HEK293 (cell line): ENCODE results near the gene OR10P1.

Experiments
- CTCF ChIA-PET: fragments of 350-600 bp; formaldehyde crosslinking; extraction: SDS; loops from one replicate; lab custom pipeline; 2021; ENCODE audit warnings: antibody characterized with exemption; lab: Yijun Ruan, JAX
- POLR2A ChIA-PET: fragments of 300-600 bp; formaldehyde crosslinking; extraction: SDS; loops from one replicate; lab custom pipeline; 2020; ENCODE audit warnings: antibody characterized with exemption, inconsistent platforms; lab: Yijun Ruan, JAX
- H3K27ac ChIP-seq: fragments of 200-500 bp; sonication (Bioruptor generic); 2 replicates; pipeline ENCODE4 v1.5.1; 2014; ENCODE audit warnings: low read depth, low read length, control low read depth, inconsistent platforms; ENCODE audit errors: extremely low read depth
- H3K36me3 ChIP-seq, 2 experiments: fragments of 200-500 bp in 1 of 2; sonication (Bioruptor generic) in 1 of 2; 1 replicate in 1 of 2; 2 replicates in 1 of 2; pipeline ENCODE4 v1.5.1; 2014 to 2017; ENCODE audit warnings: inconsistent platforms in 2 of 2, low read length in 2 of 2; ENCODE audit not compliant: control insufficient read depth in 2 of 2, insufficient read depth in 1 of 2
- H3K4me1 ChIP-seq: fragments of 200-500 bp; sonication (Bioruptor generic); 2 replicates; pipeline ENCODE4 v1.5.1; 2014; ENCODE audit warnings: mild to moderate bottlenecking, low read length, inconsistent platforms; ENCODE audit not compliant: control insufficient read depth, insufficient read depth
- H3K4me3 ChIP-seq: 2 replicates; pipeline ENCODE4 v1.5.1; 2011; ENCODE audit warnings: low read depth, mild to moderate bottlenecking, control low read depth, low read length, moderate library complexity
- H3K9me3 ChIP-seq: fragments of 200-500 bp; sonication (Bioruptor generic); 2 replicates; pipeline ENCODE4 v1.5.1; 2014; ENCODE audit warnings: low read depth, low read length, inconsistent platforms; ENCODE audit not compliant: control insufficient read depth, insufficient read depth
- GLIS1 ChIP-seq: fragments of 450-650 bp; formaldehyde crosslinking; IDR thresholded peaks from 2 replicates; pipeline ENCODE4 v1.5.1; 2016; ENCODE audit warnings: missing biosample characterization, missing genetic modification characterization
- KLF7 ChIP-seq: fragments of 450-650 bp; formaldehyde crosslinking; IDR thresholded peaks from 2 replicates; pipeline ENCODE4 v1.5.1; 2016; ENCODE audit warnings: missing biosample characterization, missing genetic modification characterization, borderline replicate concordance
- MEIS1 ChIP-seq: sonication (generic); formaldehyde crosslinking; IDR thresholded peaks from 2 replicates; pipeline ENCODE4 v1.8.1; 2022; ENCODE audit warnings: missing genetic modification reagents, mild to moderate bottlenecking, borderline replicate concordance
- PRDM6 ChIP-seq: fragments of 450-650 bp; formaldehyde crosslinking; IDR thresholded peaks from 2 replicates; pipeline ENCODE4 v1.5.1; 2017; ENCODE audit warnings: missing biosample characterization, missing genetic modification characterization
- REST ChIP-seq: fragments of 450-650 bp; formaldehyde crosslinking; IDR thresholded peaks from 2 replicates; pipeline ENCODE4 v1.5.1; 2016; ENCODE audit warnings: missing biosample characterization, missing genetic modification characterization
- SCRT1 ChIP-seq: fragments of 450-650 bp; formaldehyde crosslinking; IDR thresholded peaks from 2 replicates; pipeline ENCODE4 v1.5.1; 2016; ENCODE audit warnings: missing biosample characterization, missing genetic modification characterization, borderline replicate concordance
- SCRT2 ChIP-seq: fragments of 450-650 bp; formaldehyde crosslinking; IDR thresholded peaks from 2 replicates; pipeline ENCODE4 v1.5.1; 2016; ENCODE audit warnings: missing biosample characterization, missing genetic modification characterization
- YY2 ChIP-seq: fragments of 450-650 bp; formaldehyde crosslinking; IDR thresholded peaks from 2 replicates; pipeline ENCODE4 v1.5.1; 2016; ENCODE audit warnings: missing biosample characterization, missing genetic modification characterization
- ZBTB1 ChIP-seq: fragments of 450-650 bp; formaldehyde crosslinking; IDR thresholded peaks from 2 replicates; pipeline ENCODE4 v1.5.1; 2016; ENCODE audit warnings: missing biosample characterization, missing genetic modification characterization
- ZBTB48 ChIP-seq: fragments of 450-650 bp; formaldehyde crosslinking; IDR thresholded peaks from 2 replicates; pipeline ENCODE4 v1.5.1; 2016; ENCODE audit warnings: missing biosample characterization, missing genetic modification characterization
- ZNF132 ChIP-seq: fragments of 450-650 bp; formaldehyde crosslinking; IDR thresholded peaks from 2 replicates; pipeline ENCODE4 v1.5.1; 2017; ENCODE audit warnings: missing biosample characterization, missing genetic modification characterization, borderline replicate concordance
- ZNF2 ChIP-seq: fragments of 450-650 bp; formaldehyde crosslinking; IDR thresholded peaks from 2 replicates; pipeline ENCODE4 v1.5.1; 2016; ENCODE audit warnings: missing biosample characterization, missing genetic modification characterization
- ZNF292 ChIP-seq: fragments of 450-650 bp; formaldehyde crosslinking; IDR thresholded peaks from 2 replicates; pipeline ENCODE4 v1.5.1; 2016; ENCODE audit warnings: low read depth, missing biosample characterization, missing genetic modification characterization, borderline replicate concordance
- ZNF311 ChIP-seq: fragments of 450-650 bp; formaldehyde crosslinking; IDR thresholded peaks from 2 replicates; pipeline ENCODE4 v1.5.1; 2017; ENCODE audit warnings: missing biosample characterization, missing genetic modification characterization, borderline replicate concordance
- ZNF324 ChIP-seq: fragments of 450-650 bp; formaldehyde crosslinking; IDR thresholded peaks from 2 replicates; pipeline ENCODE4 v1.5.1; 2016; ENCODE audit warnings: missing biosample characterization, missing genetic modification characterization
- ZNF596 ChIP-seq: fragments of 450-650 bp; IDR thresholded peaks from 2 replicates; pipeline ENCODE4 v1.5.0; 2018; ENCODE audit warnings: missing biosample characterization, mild to moderate bottlenecking, missing genetic modification characterization, moderate library complexity
- ZNF623 ChIP-seq: fragments of 450-650 bp; formaldehyde crosslinking; IDR thresholded peaks from 2 replicates; pipeline ENCODE4 v1.5.1; 2016; ENCODE audit warnings: missing biosample characterization, missing genetic modification characterization
- ZNF660 ChIP-seq: fragments of 450-650 bp; IDR thresholded peaks from 2 replicates; pipeline ENCODE4 v1.5.1; 2018; ENCODE audit warnings: missing biosample characterization, mild to moderate bottlenecking, missing genetic modification characterization
- ZNF701 ChIP-seq: fragments of 450-650 bp; formaldehyde crosslinking; IDR thresholded peaks from 2 replicates; pipeline ENCODE4 v1.5.1; 2016; ENCODE audit warnings: missing biosample characterization, missing genetic modification characterization
- ZNF707 ChIP-seq: fragments of 450-650 bp; formaldehyde crosslinking; IDR thresholded peaks from 2 replicates; pipeline ENCODE4 v1.5.1; 2016; ENCODE audit warnings: missing biosample characterization, missing genetic modification characterization
- ZNF777 ChIP-seq: fragments of 450-650 bp; formaldehyde crosslinking; IDR thresholded peaks from 2 replicates; pipeline ENCODE4 v1.5.1; 2017; ENCODE audit warnings: missing biosample characterization, missing genetic modification characterization, borderline replicate concordance
- ZNF792 ChIP-seq: fragments of 450-650 bp; formaldehyde crosslinking; IDR thresholded peaks from 2 replicates; pipeline ENCODE4 v1.5.1; 2016; ENCODE audit warnings: missing biosample characterization, missing genetic modification characterization
- ZSCAN18 ChIP-seq: fragments of 450-650 bp; formaldehyde crosslinking; IDR thresholded peaks from 2 replicates; pipeline ENCODE4 v1.5.1; 2016; ENCODE audit warnings: missing biosample characterization, missing genetic modification characterization

The OR10P1 gene

GRCh38 chr12:55626154-55626553 is 10.5 kb upstream of the OR10P1 start:
- Histone ChIP-seq H3K9me3 (no peaks in the 10 kb centered on the region), H3K4me3 (no peak overlapping the region), H3K27ac (no peak overlapping the region)
- TF ChIP-seq KLF7 (tag by site-specific recombination) (no peak), MEIS1 (CRISPR knock-in tag) (no peak), PRDM6 (tag by site-specific recombination) (no peak), ZNF132 (tag by site-specific recombination) (no peak), SCRT2 (tag by site-specific recombination) (no peak), ZBTB1 (no peak), ZNF596 (tag by site-specific recombination) (no peak), ZNF311 (tag by site-specific recombination) (no peak)
- TF ChIP-seq, all 188 proteins: peak for 0
- Histone ChIP-seq H3K36me3 (no peaks in the 10 kb centered on the region), H3K4me1 (no peaks in the 10 kb centered on the region)
- POLR2A ChIA-PET = no interaction called here
- CTCF ChIA-PET = no interaction called here

- Histone ChIP-seq H3K27ac (no peak overlapping the region), H3K9me3 (no peaks in the 10 kb centered on the region), H3K4me1 (no peaks in the 10 kb centered on the region), H3K4me3 (no peak overlapping the region), H3K36me3 (no peaks in the 10 kb centered on the region)
- TF ChIP-seq REST (tag by site-specific recombination) (no peak), ZNF324 (no peak), ZNF792 (tag by site-specific recombination) (no peak), ZNF623 (tag by site-specific recombination) (no peak), GLIS1 (tag by site-specific recombination) (no peak), ZBTB48 (tag by site-specific recombination) (no peak), ZSCAN18 (tag by site-specific recombination) (no peak), YY2 (no peak), ZNF2 (tag by site-specific recombination) (no peak), ZNF660 (tag by site-specific recombination) (no peak), ZNF777 (tag by site-specific recombination) (no peak), ZNF292 (tag by site-specific recombination) (no peak), ZNF707 (tag by site-specific recombination) (no peak), SCRT1 (tag by site-specific recombination) (no peak), ZNF701 (tag by site-specific recombination) (no peak)
- CTCF ChIA-PET = interaction anchor here (0.5 to 4.7 kb wide), 3 partner anchors 16 to 27 kb away, joined by 4 to 29 read pairs (median 4); no protein-coding TSS in a partner anchor
- POLR2A ChIA-PET = no interaction called here
Observed at GRCh38 chr12:55629058-55629841, 7.4 kb upstream of the OR10P1 start.
